GM12878 (cell line): ENCODE data around the gene TANC1.

ENCODE experiments used
- BCL3 ChIP-seq: IDR thresholded peaks from 2 replicates; pipeline ENCODE4 v1.6.1; 2011; ENCODE audit warnings: borderline replicate concordance, low read depth, mild to moderate bottlenecking, moderate library complexity, low read length; ENCODE audit not compliant: insufficient read depth, poor library complexity, severe bottlenecking
- EGR1 ChIP-seq, 2 experiments: IDR thresholded peaks; 1 replicate in 1 of 2; 2 replicates in 1 of 2; pipeline ENCODE4 v1.6.1; 2011 to 2012; ENCODE audit warnings: low read depth in 2 of 2, low read length in 2 of 2, borderline replicate concordance in 1 of 2, mild to moderate bottlenecking in 1 of 2, moderate library complexity in 1 of 2
- SIN3A ChIP-seq: IDR thresholded peaks from 2 replicates; pipeline ENCODE4 v1.6.1; 2012; ENCODE audit warnings: low read depth, low read length, improper control_type of control experiment
- SP1 ChIP-seq: IDR thresholded peaks from one replicate; pipeline ENCODE4 v1.6.1; 2011; ENCODE audit warnings: low read depth, low read length
- SUZ12 ChIP-seq: fragments of 200-600 bp; sonication (generic); IDR thresholded peaks from one replicate; pipeline ENCODE4 v1.6.1; 2018; ENCODE audit warnings: antibody characterized with exemption, mild to moderate bottlenecking; ENCODE audit not compliant: unreplicated experiment
- TCF3 ChIP-seq: IDR thresholded peaks from 2 replicates; pipeline ENCODE4 v1.6.1; 2012; ENCODE audit warnings: low read depth, mild to moderate bottlenecking, low read length, borderline replicate concordance; ENCODE audit not compliant: insufficient read depth
- USF2 ChIP-seq: IDR thresholded peaks from 2 replicates; pipeline ENCODE4 v1.6.1; 2011; ENCODE audit warnings: low read depth, low read length, improper control_type of control experiment, borderline replicate concordance

- TF ChIP-seq SP1 (no peak), TCF3 (no peak), USF2 (no peak), SIN3A (no peak), BCL3 (no peak), SUZ12 (no peak), EGR1 (IDR thresholded peaks at IDR 0.05; ENCODE audit: borderline replicate concordance in 1 of 2, low read depth in 2 of 2, low read length in 2 of 2) (no peak)
Observed at GRCh38 chr2:159009940-159010339, 41.5 kb downstream of the TANC1 start.
